ENCODE data around the gene GPR15. TPM values are rescaled to one million over a fixed set of nuclear protein-coding genes. Genes with fewer than 3 reads are reported as not detected.

The GPR15 gene
- total RNA-seq (2014; rRNA removed; shearing (Covaris generic); ENCODE audit: low replicate concordance) = not detected in 2 replicates

- Histone ChIP-seq H3K4me3 (no peak within 1 kb of the TSS), H3K9me3 (no peaks in the 10 kb centered on the region), H3K36me3 (no peaks in the 10 kb centered on the region), H3K27me3 (no peaks in the 10 kb centered on the region)
- no peak for DNase-seq
These were observed at the start of gene GPR15 for GRCh38 chr3:98531622-98532274. TSS of gene GPR15 (plus strand) at chr3:98531978. CDS start at chr3:98532034, 56 bp downstream.

GRCh38 chr3:98482717-98483482, 48.9 kb upstream of the GPR15 start:
- Histone ChIP-seq H3K36me3 (no peaks in the 10 kb centered on the region), H3K27me3 (no peaks in the 10 kb centered on the region), H3K9me3 (peaks cover 4% of the 10 kb centered on the region), H3K4me3 (no peak overlapping the region)
- no peak for DNase-seq

- DNase-seq = no peak
- Histone ChIP-seq H3K4me3 (no peak overlapping the region), H3K9me3 (peaks cover 4% of the 10 kb centered on the region), H3K27me3 (no peaks in the 10 kb centered on the region), H3K36me3 (no peaks in the 10 kb centered on the region)
These were observed 48.2 kb upstream of the GPR15 start for GRCh38 chr3:98483626-98484025.

GRCh38 chr3:98497381-98497780, 34.4 kb upstream of the GPR15 start, which contains the start of gene OR5K2:
TSS of gene OR5K2 (plus strand) at chr3:98497681. CDS start at chr3:98497681, 0 bp downstream.
- DNase-seq = no peak
- no peaks in the 10 kb centered on the region for H3K36me3 ChIP-seq
- no peak within 1 kb of the TSS for H3K4me3 ChIP-seq
- H3K27me3 ChIP-seq = no peaks in the 10 kb centered on the region; the same call in 1 of the 2 replicates
- no peaks in the 10 kb centered on the region for H3K9me3 ChIP-seq

GRCh38 chr3:98500019-98500418, 31.8 kb upstream of the GPR15 start:
- no peaks in the 10 kb centered on the region for H3K9me3 ChIP-seq
- no peaks in the 10 kb centered on the region for H3K36me3 ChIP-seq
- H3K4me3 ChIP-seq = no peak overlapping the region
- DNase-seq = no peak
- H3K27me3 ChIP-seq = no peaks in the 10 kb centered on the region; the same call in 1 of the 2 replicates

- Histone ChIP-seq H3K36me3 (no peaks in the 10 kb centered on the region), H3K27me3 (no peaks in the 10 kb centered on the region), H3K9me3 (no peaks in the 10 kb centered on the region), H3K4me3 (no peak overlapping the region)
- DNase-seq = no peak
These were observed 30.5 kb upstream of the GPR15 start for GRCh38 chr3:98501270-98501669.

- H3K36me3 ChIP-seq = no peaks in the 10 kb centered on the region
- H3K9me3 ChIP-seq = no peaks in the 10 kb centered on the region
- DNase-seq = no peak
- H3K4me3 ChIP-seq = no peak overlapping the region
- H3K27me3 ChIP-seq = no peaks in the 10 kb centered on the region
These were observed 29.8 kb upstream of the GPR15 start for GRCh38 chr3:98501863-98502576.

GRCh38 chr3:98504539-98504938, 27.2 kb upstream of the GPR15 start:
- DNase-seq = no peak
- no peaks in the 10 kb centered on the region for H3K9me3 ChIP-seq
- no peak overlapping the region for H3K4me3 ChIP-seq
- no peaks in the 10 kb centered on the region; the same call in 1 of the 2 replicates for H3K36me3 ChIP-seq
- H3K27me3 ChIP-seq = no peaks in the 10 kb centered on the region

- Histone ChIP-seq H3K9me3 (no peaks in the 10 kb centered on the region), H3K27me3 (no peaks in the 10 kb centered on the region), H3K4me3 (no peak overlapping the region), H3K36me3 (peaks cover 2% of the 10 kb centered on the region)
- DNase-seq = no peak
These were observed 23.2 kb upstream of the GPR15 start for GRCh38 chr3:98508582-98508981.

- no peaks in the 10 kb centered on the region for H3K9me3 ChIP-seq
- peaks cover 34% of the 10 kb centered on the region for H3K36me3 ChIP-seq
- H3K27me3 ChIP-seq = no peaks in the 10 kb centered on the region
These were observed 19.2 kb upstream of the GPR15 start for GRCh38 chr3:98512576-98512975.

GRCh38 chr3:98513091-98513511, 18.7 kb upstream of the GPR15 start:
- peaks cover 40% of the 10 kb centered on the region for H3K36me3 ChIP-seq
- H3K4me3 ChIP-seq = no peak overlapping the region
- peak; percentile 69 for DNase-seq
- no peaks in the 10 kb centered on the region for H3K9me3 ChIP-seq
- H3K27me3 ChIP-seq = no peaks in the 10 kb centered on the region

More at GRCh38 chr3:98512576-98512975, 19.2 kb upstream of the GPR15 start:
- DNase-seq = no peak
- H3K4me3 ChIP-seq = no peak overlapping the region

GRCh38 chr3:98513736-98514135, 18.0 kb upstream of the GPR15 start:
- Histone ChIP-seq H3K9me3 (no peaks in the 10 kb centered on the region), H3K4me3 (no peak overlapping the region), H3K27me3 (no peaks in the 10 kb centered on the region), H3K36me3 (peaks cover 46% of the 10 kb centered on the region)
- no peak for DNase-seq

- H3K9me3 ChIP-seq = no peaks in the 10 kb centered on the region
- DNase-seq = no peak
- no peak overlapping the region for H3K4me3 ChIP-seq
- H3K27me3 ChIP-seq = no peaks in the 10 kb centered on the region
- H3K36me3 ChIP-seq = peaks cover 58% of the 10 kb centered on the region
These were observed 16.8 kb upstream of the GPR15 start for GRCh38 chr3:98514948-98515347.

GRCh38 chr3:98518816-98519215, 13.0 kb upstream of the GPR15 start:
- peaks cover 73% of the 10 kb centered on the region for H3K36me3 ChIP-seq
- no peaks in the 10 kb centered on the region for H3K9me3 ChIP-seq
- H3K4me3 ChIP-seq = no peak overlapping the region
- H3K27me3 ChIP-seq = no peaks in the 10 kb centered on the region
- DNase-seq = no peak

- DNase-seq = no peak
- peaks cover 69% of the 10 kb centered on the region for H3K36me3 ChIP-seq
- no peak overlapping the region for H3K4me3 ChIP-seq
- no peaks in the 10 kb centered on the region for H3K9me3 ChIP-seq
- no peaks in the 10 kb centered on the region for H3K27me3 ChIP-seq
These were observed 12.4 kb upstream of the GPR15 start for GRCh38 chr3:98519351-98519750.

GRCh38 chr3:98521897-98522543, 9.8 kb upstream of the GPR15 start:
- no peaks in the 10 kb centered on the region for H3K9me3 ChIP-seq
- peak overlapping the region; percentile 79 for H3K4me3 ChIP-seq
- no peaks in the 10 kb centered on the region for H3K27me3 ChIP-seq
- H3K36me3 ChIP-seq = peaks cover 47% of the 10 kb centered on the region
- DNase-seq = peak; percentile 62

All from MG63 (cell line).